GM18873 (cell line): ENCODE data around the gene ALPK3.

Experiments
- ATAC-seq: cut with Tn5 transposase; IDR thresholded peaks from one replicate; pipeline ENCODE4 v1.9.1; 2021; ENCODE audit warnings: mild to moderate bottlenecking, moderate library complexity, moderate number of reproducible peaks; ENCODE audit not compliant: unreplicated experiment, low FRiP score

The ALPK3 gene

GRCh38 chr15:84913360-84913723, 96.2 kb downstream of the ALPK3 start:
- ATAC-seq: no peak

DNA sequence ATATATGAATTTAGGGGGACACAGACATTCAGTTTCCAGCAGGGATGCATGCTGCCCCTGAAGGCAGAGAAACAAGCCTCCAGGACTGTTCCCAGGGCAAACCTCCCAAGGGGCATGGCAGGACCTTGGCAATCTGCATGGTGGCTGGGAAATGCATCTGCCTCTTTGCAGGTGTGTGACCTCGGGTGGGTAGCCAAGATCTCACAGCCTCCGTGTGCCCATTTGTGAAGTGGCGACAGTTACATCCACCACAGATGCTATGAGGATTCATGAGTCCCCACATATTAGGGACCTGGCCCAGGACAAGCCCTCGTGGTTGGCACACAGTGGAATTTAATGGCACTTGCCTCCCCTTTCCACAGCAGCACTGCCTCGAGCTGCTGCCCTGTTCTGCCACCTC, 97.2 kb downstream of the ALPK3 start:
- no peak for ATAC-seq

DNA sequence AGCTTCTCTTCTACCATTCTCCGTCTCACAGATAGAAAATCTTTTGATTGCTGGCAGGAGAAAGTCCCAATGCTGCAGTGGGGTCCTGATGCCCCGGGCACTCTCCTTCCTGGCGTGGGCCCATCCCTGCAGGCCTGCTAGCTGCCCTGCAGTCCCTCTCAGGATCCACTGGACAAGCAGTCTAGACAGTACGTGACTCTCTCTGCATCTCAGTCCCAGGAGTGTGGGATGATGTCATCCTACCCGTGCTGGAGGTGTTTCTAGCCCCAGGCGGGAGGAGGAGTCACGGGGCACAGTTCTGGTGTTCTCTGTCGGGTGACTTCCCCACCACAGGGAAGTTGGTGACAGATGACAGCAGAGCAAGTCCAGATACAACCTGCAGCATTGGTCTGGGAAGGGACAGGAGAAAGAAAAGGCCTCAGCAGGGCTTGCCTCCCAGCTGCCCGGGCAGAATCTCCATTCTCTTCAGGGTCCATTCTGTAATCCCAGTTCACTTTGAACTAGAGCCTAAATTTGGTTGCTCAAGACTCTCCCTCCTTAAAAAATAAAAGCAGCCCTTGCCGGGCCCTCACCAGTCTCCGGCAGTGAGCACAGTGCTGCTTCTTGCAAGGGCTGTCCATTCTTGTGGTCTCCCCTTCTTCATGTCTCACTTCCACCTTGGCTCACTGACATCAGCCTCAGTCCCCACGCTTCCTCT, 97.9 kb downstream of the ALPK3 start:
- ATAC-seq: peak; percentile 91

DNA sequence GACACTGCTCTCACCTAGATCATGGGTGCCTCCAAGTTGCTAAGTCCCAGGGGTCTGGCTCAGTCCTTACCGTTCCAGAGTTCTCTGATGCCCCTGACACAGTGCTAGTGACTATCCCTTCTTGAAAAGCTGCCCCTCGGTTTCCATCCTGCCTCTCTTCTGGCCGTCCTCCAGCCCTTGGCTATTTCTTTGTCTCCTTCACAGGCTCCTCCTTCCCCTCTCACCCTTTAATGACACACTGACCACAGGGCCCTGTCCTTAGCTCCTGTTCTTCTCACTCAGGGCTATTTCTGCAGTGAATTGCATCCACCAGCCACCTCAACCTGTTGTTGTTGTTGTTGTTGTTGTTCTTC, 98.4 kb downstream of the ALPK3 start:
- ATAC-seq: no peak

DNA sequence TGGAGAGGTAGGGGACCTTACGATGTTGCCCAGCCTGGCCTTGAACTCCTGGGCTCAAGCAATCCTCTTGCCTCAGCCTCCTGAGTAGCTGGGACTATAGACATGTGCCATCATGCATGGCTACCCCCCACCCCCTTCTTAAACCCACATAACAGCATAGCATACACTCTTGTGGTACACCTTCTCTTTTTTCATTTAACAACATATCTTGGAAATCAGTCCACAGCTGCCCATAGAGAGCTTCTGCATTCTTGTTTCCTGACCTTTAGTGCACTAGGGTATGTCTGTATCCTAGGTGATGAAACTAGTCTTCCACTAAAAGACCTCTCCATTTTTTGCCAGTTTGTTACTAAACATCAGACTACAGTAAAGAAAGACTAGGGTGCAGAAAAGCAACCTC, 100.3 kb downstream of the ALPK3 start:
- ATAC-seq: no peak

DNA sequence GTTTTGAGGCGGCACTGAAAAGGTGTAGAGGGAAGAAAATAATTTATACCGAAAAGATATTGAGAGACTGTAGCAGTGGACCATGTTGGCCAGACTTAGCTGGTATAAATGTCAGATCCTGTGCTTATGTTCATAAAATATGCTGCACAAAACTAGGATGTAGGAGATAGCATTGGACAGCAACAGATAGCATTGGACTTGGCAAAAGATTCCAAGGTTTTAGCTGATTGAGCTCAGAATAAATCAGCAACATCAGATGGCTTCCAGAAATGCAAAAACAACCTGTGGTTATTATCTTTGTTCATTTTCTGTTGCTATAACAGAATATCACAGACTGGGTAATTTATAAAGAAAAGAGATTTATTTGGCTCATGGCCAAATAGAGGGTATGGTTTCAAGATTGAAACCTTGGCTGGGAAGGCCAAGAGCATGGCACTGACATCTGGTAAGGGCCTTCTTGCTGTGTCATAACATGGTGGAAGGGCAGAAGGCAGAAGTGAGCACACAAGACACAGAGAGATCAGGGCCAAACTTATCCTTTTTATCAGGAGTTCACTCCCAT, 102.0 kb downstream of the ALPK3 start:
- ATAC-seq: no peak

DNA sequence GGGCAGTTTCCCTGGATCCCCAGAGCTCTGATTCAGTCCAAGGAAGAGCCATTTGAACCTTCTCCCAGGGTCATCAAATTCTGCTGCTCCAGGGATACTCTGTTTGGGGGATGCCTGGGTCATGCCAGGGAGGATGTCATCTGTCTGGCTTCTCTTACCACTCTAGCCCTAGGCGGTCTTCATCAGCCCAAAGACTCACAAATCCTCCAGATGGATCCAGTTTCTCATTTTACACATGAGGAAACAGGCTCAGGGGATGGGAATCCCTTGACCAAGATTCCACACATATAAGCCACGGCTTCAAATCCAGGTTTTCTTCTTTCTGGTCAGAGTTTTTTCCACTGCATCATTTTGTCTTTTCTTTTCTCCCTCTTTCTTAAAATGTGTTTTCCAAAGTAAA, 104.0 kb downstream of the ALPK3 start:
- no peak for ATAC-seq

- no peak for ATAC-seq
Measured at GRCh38 chr15:84922530-84922929, 105.4 kb downstream of the ALPK3 start.
